ENCODE measurements around the gene ACER1. TPM values are rescaled to one million over a fixed set of nuclear protein-coding genes. Genes with fewer than 3 reads are reported as not detected.

The ACER1 gene
- total RNA-seq, 6 experiments from 2014 or later: not detected

- H3K27me3 Mint-ChIP-seq (ENCODE audit: insufficient read depth): no peaks in the 10 kb centered on the region
- no peak overlapping the region for H3K27ac Mint-ChIP-seq
- no peaks in the 10 kb centered on the region for H3K9me3 Mint-ChIP-seq
- H3K4me1 Mint-ChIP-seq (ENCODE audit: low read depth): peaks cover 13% of the 10 kb centered on the region; the same call in 1 of the 2 replicates
- peak; percentile 34 for DNase-seq
- H3K36me3 Mint-ChIP-seq (ENCODE audit: low read depth): peaks cover 12% of the 10 kb centered on the region
- no peak for TF ChIP-seq CTCF (IDR thresholded peaks at IDR 0.05)
- H3K4me3 Mint-ChIP-seq: no peak overlapping the region
Observed at GRCh38 chr19:6378041-6378440, 44.6 kb upstream of the ACER1 start.

- no peak for TF ChIP-seq CTCF (IDR thresholded peaks at IDR 0.05)
Observed at GRCh38 chr19:6376512-6377190, 43.2 kb upstream of the ACER1 start.

GRCh38 chr19:6375411-6376010 is 42.1 kb upstream of the ACER1 start, which contains the start of gene PSPN:
Gene PSPN, minus strand, starts transcription at chr19:6375933. Its CDS starts 84 bp downstream, at chr19:6375849.
- DNase-seq: no peak
- H3K4me3 Mint-ChIP-seq: no peak within 1 kb of the TSS
- no peak within 1 kb of the TSS for H3K27ac Mint-ChIP-seq
- H3K4me1 Mint-ChIP-seq (ENCODE audit: low read depth): peaks cover 19% of the 10 kb centered on the region
- peaks cover 8% of the 10 kb centered on the region for H3K36me3 Mint-ChIP-seq (ENCODE audit: low read depth)
- no peaks in the 10 kb centered on the region; the same call in 1 of the 2 replicates for H3K27me3 Mint-ChIP-seq (ENCODE audit: insufficient read depth)
- TF ChIP-seq CTCF (IDR thresholded peaks at IDR 0.05): 0 out of 2 replicates have a peak, but pooled peaks have one; percentile 8
- no peaks in the 10 kb centered on the region for H3K9me3 Mint-ChIP-seq

More at GRCh38 chr19:6376512-6377190, 43.2 kb upstream of the ACER1 start:
- DNase-seq: no peak
- Mint-ChIP-seq H3K27ac (no peak overlapping the region), H3K27me3 (ENCODE audit: insufficient read depth) (no peaks in the 10 kb centered on the region), H3K4me1 (ENCODE audit: low read depth) (peaks cover 19% of the 10 kb centered on the region), H3K4me3 (no peak overlapping the region), H3K9me3 (no peaks in the 10 kb centered on the region), H3K36me3 (ENCODE audit: low read depth) (peaks cover 8% of the 10 kb centered on the region)

DNA sequence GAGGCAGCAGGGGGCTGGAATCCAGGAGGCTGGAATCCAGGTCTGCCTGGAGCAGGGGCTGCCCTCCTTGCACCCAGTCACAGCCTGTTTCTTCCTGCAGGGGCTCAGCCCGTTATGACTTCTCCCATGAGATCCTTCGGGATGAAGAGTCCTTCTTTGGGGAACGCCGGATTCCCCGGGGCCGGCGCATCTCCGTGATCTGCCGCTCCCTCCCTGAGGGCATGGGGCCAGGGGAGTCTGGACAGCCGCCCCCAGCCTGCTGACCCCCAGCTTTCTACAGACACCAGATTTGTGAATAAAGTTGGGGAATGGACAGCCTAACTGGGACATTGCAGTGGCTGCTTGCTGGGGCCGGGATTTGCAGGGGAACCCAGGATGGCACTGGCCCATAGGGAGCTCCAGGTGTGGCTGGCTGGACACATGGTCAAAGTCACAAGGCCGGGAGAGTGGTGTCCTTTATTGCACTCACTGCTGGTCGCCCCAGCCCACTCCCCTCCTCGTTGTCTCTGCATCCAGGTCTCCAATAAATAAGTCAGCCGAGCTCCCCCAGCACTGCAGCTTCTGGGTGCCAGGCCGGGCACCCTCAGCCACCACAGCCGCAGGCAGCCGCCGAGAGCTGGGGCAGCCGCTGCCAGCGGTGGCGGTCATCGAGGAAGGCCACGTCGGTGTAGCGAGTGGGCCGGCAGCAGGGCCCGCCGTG is 41.4 kb upstream of the ACER1 start:
- no peak for DNase-seq
- peaks cover 19% of the 10 kb centered on the region for H3K4me1 Mint-ChIP-seq (ENCODE audit: low read depth)
- no peaks in the 10 kb centered on the region for H3K9me3 Mint-ChIP-seq
- peaks cover 4% of the 10 kb centered on the region for H3K36me3 Mint-ChIP-seq (ENCODE audit: low read depth)
- no peak for TF ChIP-seq CTCF (IDR thresholded peaks at IDR 0.05)
- H3K27me3 Mint-ChIP-seq (ENCODE audit: insufficient read depth): no peaks in the 10 kb centered on the region; the same call in 1 of the 2 replicates
- no peak overlapping the region for H3K4me3 Mint-ChIP-seq
- peak overlapping the region; percentile 11; the same call in 1 of the 2 replicates for H3K27ac Mint-ChIP-seq

DNA sequence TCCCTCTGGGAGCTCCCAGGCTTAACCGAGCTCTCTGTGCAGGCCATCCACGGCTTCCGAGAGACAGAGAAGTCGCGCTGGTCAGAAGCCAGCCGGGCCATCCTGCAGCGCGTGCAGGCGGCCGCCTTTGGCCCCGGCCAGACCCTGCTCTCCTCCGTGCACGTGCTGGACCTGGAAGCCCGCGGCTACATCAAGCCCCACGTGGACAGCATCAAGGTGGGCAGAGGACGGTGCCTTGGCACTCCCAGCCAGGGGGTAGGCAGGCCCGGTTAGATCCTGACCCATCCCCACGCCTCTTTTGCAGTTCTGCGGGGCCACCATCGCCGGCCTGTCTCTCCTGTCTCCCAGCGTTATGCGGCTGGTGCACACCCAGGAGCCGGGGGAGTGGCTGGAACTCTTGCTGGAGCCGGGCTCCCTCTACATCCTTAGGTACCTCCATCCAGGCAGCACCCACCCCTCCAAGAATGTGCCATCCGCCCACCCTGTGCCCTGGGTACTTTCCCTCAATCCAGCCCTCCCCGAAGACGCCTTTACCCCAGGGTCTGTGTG is 40.8 kb upstream of the ACER1 start:
- Mint-ChIP-seq H3K27ac (peak overlapping the region; percentile 11; the same call in 1 of the 2 replicates), H3K4me1 (ENCODE audit: low read depth) (peaks cover 19% of the 10 kb centered on the region), H3K36me3 (ENCODE audit: low read depth) (peaks cover 7% of the 10 kb centered on the region; the same call in 1 of the 2 replicates), H3K9me3 (no peaks in the 10 kb centered on the region), H3K27me3 (ENCODE audit: insufficient read depth) (peaks cover 2% of the 10 kb centered on the region; the same call in 1 of the 2 replicates), H3K4me3 (no peak overlapping the region; the same call in 1 of the 2 replicates)
- DNase-seq: no peak
- TF ChIP-seq CTCF (IDR thresholded peaks at IDR 0.05): no peak
